Adipocyte (in vitro differentiated cells): ENCODE data around the gene POU2AF2.
"Not testable (repeated sequence)": the region's sequence is repeated elsewhere in the genome, so short reads cannot be mapped to it uniquely, and the experiment has no call there.

Source experiments
- DNase-seq: peaks from one replicate; pipeline ENCODE4 v3.0.0-alpha.2; 2015; ENCODE audit warnings: low read depth
- H3K27me3 ChIP-seq: replicated peaks from 2 replicates; pipeline ENCODE4 v1.7.0; 2013; ENCODE audit warnings: mild to moderate bottlenecking, low read length, moderate library complexity; ENCODE audit not compliant: control insufficient read depth, insufficient read depth
- H3K36me3 ChIP-seq: 2 replicates; pipeline ENCODE4 v1.7.0; 2013; ENCODE audit warnings: low read length, mild to moderate bottlenecking, moderate library complexity; ENCODE audit not compliant: control insufficient read depth, insufficient read depth, severe bottlenecking
- H3K4me1 ChIP-seq: 2 replicates; pipeline ENCODE4 v1.7.0; 2013; ENCODE audit warnings: mild to moderate bottlenecking, low read length, moderate library complexity; ENCODE audit not compliant: control insufficient read depth, insufficient read depth
- H3K4me3 ChIP-seq: 2 replicates; pipeline ENCODE4 v1.7.0; 2013; ENCODE audit warnings: mild to moderate bottlenecking, low read length, moderate library complexity
- H3K9ac ChIP-seq: 2 replicates; pipeline ENCODE4 v1.7.0; 2013; ENCODE audit warnings: mild to moderate bottlenecking, low read length, moderate library complexity
- H3K9me3 ChIP-seq: 2 replicates; pipeline ENCODE4 v1.7.0; 2013; ENCODE audit warnings: mild to moderate bottlenecking, low read length, moderate library complexity; ENCODE audit not compliant: control insufficient read depth

The POU2AF2 gene, protein sequence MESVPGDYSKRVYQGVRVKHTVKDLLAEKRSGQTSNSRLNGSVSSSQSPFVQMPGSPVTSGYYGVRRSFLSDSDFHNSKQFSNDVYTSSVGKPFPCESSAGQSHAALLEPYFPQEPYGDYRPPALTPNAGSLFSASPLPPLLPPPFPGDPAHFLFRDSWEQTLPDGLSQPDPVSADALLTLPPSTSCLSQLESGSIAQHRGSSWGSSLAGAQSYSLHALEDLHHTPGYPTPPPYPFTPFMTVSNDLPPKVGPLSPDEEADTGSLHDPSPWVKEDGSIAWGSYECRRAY

GRCh38 chr11:111245425-111245824, at the start of gene POU2AF2:
Gene POU2AF2, plus strand, starts transcription at chr11:111245725. Its CDS starts 129 bp downstream, at chr11:111245854.
- no peaks in the 10 kb centered on the region for H3K4me1 ChIP-seq
- H3K4me3 ChIP-seq, result no peak within 1 kb of the TSS
- H3K9ac ChIP-seq, result no peak within 1 kb of the TSS
- H3K36me3 ChIP-seq, result no peaks in the 10 kb centered on the region
- peaks cover 13% of the 10 kb centered on the region for H3K27me3 ChIP-seq
- no peak for DNase-seq
- peaks cover 3% of the 10 kb centered on the region for H3K9me3 ChIP-seq

GRCh38 chr11:111200010-111200534, 45.5 kb upstream of the POU2AF2 start:
- Histone ChIP-seq H3K36me3 (no peaks in the 10 kb centered on the region), H3K9ac (no peak overlapping the region), H3K4me3 (no peak overlapping the region), H3K9me3 (no peaks in the 10 kb centered on the region), H3K4me1 (no peaks in the 10 kb centered on the region), H3K27me3 (no peaks in the 10 kb centered on the region)
- no peak for DNase-seq

DNA sequence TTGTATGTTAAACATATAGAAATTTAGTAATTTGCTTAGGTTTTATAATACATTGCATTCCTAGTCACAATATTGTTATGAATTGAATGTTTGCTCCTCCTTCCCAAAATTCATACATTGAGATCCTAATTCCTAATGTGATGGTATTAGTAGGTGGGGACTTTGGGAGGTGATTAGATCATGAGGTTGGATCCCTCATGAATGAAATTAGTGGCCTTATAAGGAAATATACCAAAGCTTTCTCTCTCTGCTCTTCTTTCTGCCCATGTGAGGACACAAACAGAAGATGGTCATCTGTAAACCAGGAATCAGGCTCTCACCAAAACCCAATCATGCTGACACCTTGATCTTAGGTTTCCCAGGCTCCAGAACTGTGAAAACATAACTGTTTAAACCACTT, 41.3 kb upstream of the POU2AF2 start:
- H3K4me3 ChIP-seq, result no peak overlapping the region
- H3K36me3 ChIP-seq, result no peaks in the 10 kb centered on the region
- no peaks in the 10 kb centered on the region for H3K27me3 ChIP-seq
- no peak for DNase-seq
- no peak overlapping the region for H3K9ac ChIP-seq
- peaks cover 17% of the 10 kb centered on the region for H3K4me1 ChIP-seq
- H3K9me3 ChIP-seq, result no peaks in the 10 kb centered on the region

GRCh38 chr11:111205632-111206385, 39.7 kb upstream of the POU2AF2 start:
- peak; percentile 30 for DNase-seq
- no peaks in the 10 kb centered on the region for H3K36me3 ChIP-seq
- H3K27me3 ChIP-seq, result no peaks in the 10 kb centered on the region

GRCh38 chr11:111206472-111206871, 39.1 kb upstream of the POU2AF2 start:
- Histone ChIP-seq H3K9ac (peak overlapping the region; percentile 28), H3K36me3 (no peaks in the 10 kb centered on the region), H3K4me3 (no peak overlapping the region), H3K9me3 (no peaks in the 10 kb centered on the region), H3K27me3 (no peaks in the 10 kb centered on the region), H3K4me1 (peaks cover 17% of the 10 kb centered on the region)
- peak; percentile 68 for DNase-seq

More at GRCh38 chr11:111205632-111206385, 39.7 kb upstream of the POU2AF2 start:
- Histone ChIP-seq H3K9ac (peak overlapping the region; percentile 13), H3K4me1 (peaks cover 17% of the 10 kb centered on the region), H3K4me3 (no peak overlapping the region), H3K9me3 (no peaks in the 10 kb centered on the region)

DNA sequence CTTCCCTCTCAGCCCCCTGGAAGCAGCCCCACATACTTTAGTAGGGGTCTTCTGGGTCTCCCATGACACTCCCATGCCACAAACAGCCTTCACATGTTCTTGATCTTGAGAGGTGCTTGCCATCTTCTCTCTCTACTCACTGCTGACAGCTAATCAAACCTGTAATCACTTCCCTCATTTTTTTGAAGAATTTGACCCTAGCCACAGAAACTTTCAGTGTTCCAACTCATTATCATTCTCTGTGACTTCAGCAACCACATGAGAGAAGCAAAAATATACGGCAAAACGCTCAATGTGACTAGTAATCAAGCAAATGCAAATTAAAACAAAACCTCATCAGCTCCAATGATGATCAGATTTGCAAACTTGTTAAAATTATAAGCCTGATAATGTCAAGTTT, 38.3 kb upstream of the POU2AF2 start:
- Histone ChIP-seq H3K9me3 (no peaks in the 10 kb centered on the region), H3K9ac (no peak overlapping the region), H3K36me3 (no peaks in the 10 kb centered on the region), H3K27me3 (no peaks in the 10 kb centered on the region), H3K4me3 (no peak overlapping the region), H3K4me1 (peaks cover 17% of the 10 kb centered on the region)
- DNase-seq, result no peak

DNA sequence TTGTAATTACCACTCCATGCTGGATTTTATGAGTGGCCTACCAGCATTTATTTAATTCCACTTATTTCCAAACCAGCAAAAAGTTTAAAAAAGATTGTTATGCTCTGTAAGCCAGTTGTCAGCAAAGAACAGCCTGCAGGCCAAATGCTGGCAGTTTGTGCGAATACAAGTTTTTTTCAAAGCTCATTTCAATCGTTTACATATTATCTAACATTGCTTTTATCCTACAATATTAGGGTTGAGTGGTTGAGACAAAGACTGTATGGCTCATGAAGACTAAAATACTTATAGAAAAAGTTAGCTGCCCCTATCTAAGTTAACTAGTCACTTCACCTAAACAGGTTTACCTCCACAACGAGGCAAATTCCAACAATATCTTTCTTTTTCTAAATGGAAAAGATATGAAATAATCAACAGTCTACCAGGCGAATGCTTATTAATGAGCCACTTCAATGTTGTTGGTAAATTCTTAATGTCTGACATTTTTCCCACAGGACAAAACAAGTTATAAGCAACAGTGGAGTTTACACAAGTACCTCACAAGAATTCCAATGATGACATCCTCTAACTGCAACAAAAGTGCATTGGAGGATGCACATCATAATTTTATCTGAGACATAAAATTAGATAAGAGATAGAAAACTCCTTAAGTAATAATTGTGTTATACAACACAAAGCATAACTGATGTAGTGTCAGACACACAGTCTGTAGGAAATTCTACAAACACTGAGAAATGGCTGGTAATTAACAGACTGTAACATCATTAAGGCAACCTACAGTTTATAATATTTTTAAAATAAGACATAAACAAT, 35.8 kb upstream of the POU2AF2 start:
- Histone ChIP-seq H3K9ac (no peak overlapping the region), H3K36me3 (no peaks in the 10 kb centered on the region), H3K27me3 (no peaks in the 10 kb centered on the region), H3K9me3 (no peaks in the 10 kb centered on the region), H3K4me1 (peaks cover 17% of the 10 kb centered on the region), H3K4me3 (no peak overlapping the region)
- no peak for DNase-seq

DNA sequence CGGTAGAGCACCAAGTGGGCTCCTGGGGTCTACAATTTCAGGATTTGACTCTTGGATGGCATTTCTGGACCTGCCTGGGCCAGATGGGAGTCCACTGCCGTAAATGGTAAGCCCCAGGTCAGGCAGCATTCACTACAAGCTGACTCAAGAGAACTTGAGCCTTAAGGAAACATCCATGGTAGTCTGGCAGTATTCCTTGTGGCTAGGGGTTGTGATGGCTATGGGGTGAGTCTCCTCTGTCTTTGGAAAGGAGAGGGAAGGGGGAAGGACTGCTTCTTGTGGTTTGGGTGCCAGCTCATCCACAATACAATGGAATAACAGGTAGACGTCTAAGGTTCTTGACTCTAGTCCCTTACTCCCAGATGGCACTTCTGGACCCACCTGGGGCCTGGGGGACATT, 32.3 kb upstream of the POU2AF2 start:
- Histone ChIP-seq H3K4me3 (no peak overlapping the region), H3K4me1 (no peaks in the 10 kb centered on the region), H3K27me3 (no peaks in the 10 kb centered on the region), H3K36me3 (no peaks in the 10 kb centered on the region), H3K9ac (no peak overlapping the region), H3K9me3 (peaks cover 6% of the 10 kb centered on the region)
- DNase-seq, result no peak

- Histone ChIP-seq H3K27me3 (no peaks in the 10 kb centered on the region), H3K36me3 (no peaks in the 10 kb centered on the region), H3K4me3 (no peak overlapping the region), H3K9ac (no peak overlapping the region), H3K4me1 (no peaks in the 10 kb centered on the region), H3K9me3 (peaks cover 18% of the 10 kb centered on the region)
- DNase-seq, result peak; percentile 27
Measured at GRCh38 chr11:111220721-111221120, 24.8 kb upstream of the POU2AF2 start.

- Histone ChIP-seq H3K9me3 (peaks cover 18% of the 10 kb centered on the region), H3K36me3 (no peaks in the 10 kb centered on the region), H3K9ac (no peak overlapping the region), H3K4me1 (no peaks in the 10 kb centered on the region), H3K4me3 (no peak overlapping the region), H3K27me3 (no peaks in the 10 kb centered on the region)
- DNase-seq, result no peak
Measured at GRCh38 chr11:111221208-111221607, 24.3 kb upstream of the POU2AF2 start.

- peaks cover 18% of the 10 kb centered on the region for H3K9me3 ChIP-seq
- H3K4me1 ChIP-seq, DNase-seq, H3K9ac ChIP-seq, H3K27me3 ChIP-seq, H3K4me3 ChIP-seq, H3K36me3 ChIP-seq: not testable (repeated sequence)
Measured at GRCh38 chr11:111221936-111222335, 23.6 kb upstream of the POU2AF2 start.
